Liver (tissue), 9 donors: Measurements from ENCODE around the gene SRSF3. TPM values are rescaled to one million over a fixed set of nuclear protein-coding genes. Genes with fewer than 3 reads are reported as not detected.

ENCODE experiments used
- DNase-seq: peaks from one replicate; pipeline ENCODE4 v3.0.0-alpha.2; 2017; ENCODE audit warnings: low spot score
- H3K27ac ChIP-seq, 2 donors: one replicate each; pipeline ENCODE4 v1.7.0; 2013; ENCODE audit warnings: inconsistent platforms in 2 of 2, low read length in 2 of 2, control low read depth in 1 of 2, low read depth in 1 of 2, mild to moderate bottlenecking in 1 of 2
- H3K27me3 ChIP-seq, 4 donors: one replicate each; pipeline versions ENCODE4 v1.6.1 to v1.7.0; 2013; ENCODE audit warnings: low read length in 3 of 4, inconsistent platforms in 1 of 4, mild to moderate bottlenecking in 1 of 4, moderate library complexity in 1 of 4; ENCODE audit not compliant: control insufficient read depth in 4 of 4, insufficient read depth in 4 of 4
- H3K36me3 ChIP-seq, 4 donors: one replicate each; pipeline versions ENCODE4 v1.6.1 to v1.7.0; 2013; ENCODE audit warnings: low read length in 3 of 4, mild to moderate bottlenecking in 3 of 4, low read depth in 1 of 4, moderate library complexity in 1 of 4; ENCODE audit not compliant: control insufficient read depth in 4 of 4, insufficient read depth in 3 of 4
- H3K4me1 ChIP-seq, 4 donors: one replicate each; pipeline versions ENCODE4 v1.6.1 to v1.7.0; 2013; ENCODE audit warnings: low read length in 3 of 4, mild to moderate bottlenecking in 3 of 4, moderate library complexity in 1 of 4; ENCODE audit not compliant: control insufficient read depth in 4 of 4, insufficient read depth in 4 of 4
- H3K4me3 ChIP-seq, 3 donors: one replicate each; pipeline versions ENCODE4 v1.6.1 to v1.7.0; 2013; ENCODE audit warnings: low read length in 3 of 3, control low read depth in 1 of 3, low read depth in 1 of 3, mild to moderate bottlenecking in 1 of 3
- H3K9ac ChIP-seq, 2 donors: one replicate each; pipeline ENCODE4 v1.7.0; 2013; ENCODE audit warnings: low read length in 2 of 2, mild to moderate bottlenecking in 2 of 2, moderate library complexity in 2 of 2, control low read depth in 1 of 2, low read depth in 1 of 2
- H3K9me3 ChIP-seq, 4 donors: one replicate each; pipeline versions ENCODE4 v1.6.1 to v1.7.0; 2013; ENCODE audit warnings: low read length in 3 of 4; ENCODE audit not compliant: control insufficient read depth in 4 of 4
- CTCF ChIP-seq: fragments of 150-350 bp; IDR thresholded peaks from 2 replicates; pipeline ENCODE4 v1.5.1; 2017; ENCODE audit warnings: improper control_type of control experiment, low read depth, low read length; ENCODE audit not compliant: missing input control
- EGR1 ChIP-seq, 2 donors: IDR thresholded peaks; 2 replicates each; pipeline ENCODE4 v1.6.1; 2016 to 2018; ENCODE audit warnings: antibody characterized with exemption in 2 of 2, low read depth in 2 of 2
- FOXA1 ChIP-seq: IDR thresholded peaks from 2 replicates; pipeline ENCODE4 v1.6.1; 2016; ENCODE audit warnings: antibody characterized with exemption
- FOXA2 ChIP-seq: IDR thresholded peaks from 2 replicates; pipeline ENCODE4 v1.6.1; 2016; ENCODE audit warnings: antibody characterized with exemption
- GABPA ChIP-seq, 2 donors: IDR thresholded peaks in 1 of 2; conservative IDR thresholded peaks in 1 of 2; 2 replicates each; pipeline ENCODE4 v1.6.1; 2016; ENCODE audit warnings: antibody characterized with exemption in 2 of 2, mild to moderate bottlenecking in 1 of 2, moderate library complexity in 1 of 2
- HNF4A ChIP-seq, 2 donors: conservative IDR thresholded peaks; 2 replicates each; pipeline ENCODE4 v1.6.1; 2016; ENCODE audit warnings: antibody characterized with exemption in 2 of 2, mild to moderate bottlenecking in 2 of 2
- HNF4G ChIP-seq: IDR thresholded peaks from 2 replicates; pipeline ENCODE4 v1.6.1; 2016; ENCODE audit warnings: antibody characterized with exemption
- JUND ChIP-seq, 2 donors: IDR thresholded peaks; 2 replicates each; pipeline ENCODE4 v1.6.1; 2016; ENCODE audit warnings: antibody characterized with exemption in 2 of 2
- MAX ChIP-seq: IDR thresholded peaks from 2 replicates; pipeline ENCODE4 v1.6.1; 2016; ENCODE audit warnings: antibody characterized with exemption
- NR2F2 ChIP-seq: IDR thresholded peaks from 2 replicates; pipeline ENCODE4 v1.6.1; 2016; ENCODE audit warnings: antibody characterized with exemption
- RAD21 ChIP-seq, 2 donors: IDR thresholded peaks; 2 replicates each; pipeline ENCODE4 v1.6.1; 2016; ENCODE audit warnings: antibody characterized with exemption in 2 of 2, mild to moderate bottlenecking in 2 of 2
- REST ChIP-seq: IDR thresholded peaks from 2 replicates; pipeline ENCODE4 v1.6.1; 2016; ENCODE audit warnings: antibody characterized with exemption, mild to moderate bottlenecking
- SP1 ChIP-seq: IDR thresholded peaks from 2 replicates; pipeline ENCODE4 v1.6.1; 2018; ENCODE audit warnings: antibody characterized with exemption, mild to moderate bottlenecking
- TAF1 ChIP-seq: conservative IDR thresholded peaks from 2 replicates; pipeline ENCODE4 v1.6.1; 2016; ENCODE audit warnings: antibody characterized with exemption, mild to moderate bottlenecking
- WGBS: extraction: QIAGEN DNeasy Blood & Tissue Kit; methylation state at CpG from one replicate; pipeline ENCODE4 v1.1.7; 2013; 5-methylcytosine and 5-hydroxymethylcytosine counted together
- polyA plus RNA-seq, 2 donors: library from polyadenylated mRNA; stranded (reverse) in 1 of 2; unstranded in 1 of 2; fragments of 200-250 nt in 1 of 2; fragments of >200 nt in 1 of 2; fragmentation: Nextera tagmentation in 1 of 2; extraction: Ambion mirVana in 1 of 2; gene quantifications; one replicate each; pipeline versions ENCODE4 v1.2.1 to v1.2.3, GENCODE V29; 2013 to 2015
- total RNA-seq, 2 donors: library from RNA; depleted of rRNA; stranded (reverse); fragments of >200 nt; gene quantifications; one replicate each; pipeline ENCODE4 v1.2.3, GENCODE V29; 2014
- TF ChIP-seq, protein P1 (sequence below): IDR thresholded peaks from 2 replicates; pipeline ENCODE4 v1.6.1; 2016; ENCODE audit warnings: antibody characterized with exemption
- TF ChIP-seq, protein P2 (sequence below): IDR thresholded peaks from 2 replicates; pipeline ENCODE4 v1.6.1; 2016; ENCODE audit warnings: antibody characterized with exemption
- donor health status: healthy.
- donor health status: healthy.
- donor health status: healthy.
- donor health status: healthy.
- donor health status: healthy.

The SRSF3 gene
- total and polyA plus RNA-seq, 4 donors, result 62.8 to 103 (median 101) TPM

DNA sequence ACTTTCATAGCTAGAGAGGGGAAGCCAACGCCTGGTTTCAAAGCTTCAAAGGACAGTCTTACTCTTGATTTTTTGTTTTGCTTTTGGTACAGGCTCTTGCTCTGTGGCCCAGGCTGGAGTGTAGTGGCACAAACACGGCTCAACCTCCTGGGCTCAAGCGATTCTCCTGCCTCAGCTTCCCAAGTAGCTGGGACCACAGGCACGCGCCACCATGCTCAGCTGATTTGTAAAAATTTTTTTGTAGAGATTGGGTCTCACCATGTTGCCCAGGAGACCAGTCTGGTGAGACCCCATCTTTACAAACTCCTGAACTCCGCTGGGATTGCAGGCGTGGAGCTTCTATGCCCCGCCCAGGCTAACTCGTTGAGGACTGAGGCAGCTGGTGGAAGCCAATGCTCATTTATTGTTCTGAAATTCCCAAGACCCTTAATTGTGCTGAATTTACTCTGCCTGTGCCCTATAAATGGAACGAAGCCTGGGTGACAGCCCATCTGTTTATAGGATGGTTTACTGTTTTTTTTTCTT is 18.0 kb downstream of the SRSF3 start:
- H3K36me3 ChIP-seq, result peaks cover 0 to 23% (median 10%) of the 10 kb centered on the region in 4 donors
- H3K9me3 ChIP-seq, result no peaks in the 10 kb centered on the region
- 95% methylated on average over 10 of the region's 10 CpGs for WGBS
- no peaks in the 10 kb centered on the region for H3K27me3 ChIP-seq
- H3K9ac ChIP-seq, result no peak overlapping the region
- TF ChIP-seq HNF4A (conservative IDR thresholded peaks at IDR 0.05), result no peak
- TF ChIP-seq HNF4G, result no peak
- TF ChIP-seq NR2F2, result no peak
- no peak for TF ChIP-seq FOXA1
- TF ChIP-seq FOXA2, result no peak
- TF ChIP-seq RAD21 (IDR thresholded peaks at IDR 0.05), result no peak
- TF ChIP-seq, protein P1, sequence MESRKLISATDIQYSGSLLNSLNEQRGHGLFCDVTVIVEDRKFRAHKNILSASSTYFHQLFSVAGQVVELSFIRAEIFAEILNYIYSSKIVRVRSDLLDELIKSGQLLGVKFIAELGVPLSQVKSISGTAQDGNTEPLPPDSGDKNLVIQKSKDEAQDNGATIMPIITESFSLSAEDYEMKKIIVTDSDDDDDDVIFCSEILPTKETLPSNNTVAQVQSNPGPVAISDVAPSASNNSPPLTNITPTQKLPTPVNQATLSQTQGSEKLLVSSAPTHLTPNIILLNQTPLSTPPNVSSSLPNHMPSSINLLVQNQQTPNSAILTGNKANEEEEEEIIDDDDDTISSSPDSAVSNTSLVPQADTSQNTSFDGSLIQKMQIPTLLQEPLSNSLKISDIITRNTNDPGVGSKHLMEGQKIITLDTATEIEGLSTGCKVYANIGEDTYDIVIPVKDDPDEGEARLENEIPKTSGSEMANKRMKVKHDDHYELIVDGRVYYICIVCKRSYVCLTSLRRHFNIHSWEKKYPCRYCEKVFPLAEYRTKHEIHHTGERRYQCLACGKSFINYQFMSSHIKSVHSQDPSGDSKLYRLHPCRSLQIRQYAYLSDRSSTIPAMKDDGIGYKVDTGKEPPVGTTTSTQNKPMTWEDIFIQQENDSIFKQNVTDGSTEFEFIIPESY, result no peak
- no peak for TF ChIP-seq CTCF
- no peak for TF ChIP-seq REST
- peaks cover 16 to 47% (median 35%) of the 10 kb centered on the region in 4 donors for H3K4me1 ChIP-seq
- H3K4me3 ChIP-seq, result no peak overlapping the region
- no peak for DNase-seq
- no peak overlapping the region for H3K27ac ChIP-seq

GRCh38 chr6:36613200-36613995 is 19.2 kb downstream of the SRSF3 start:
- Histone ChIP-seq H3K27me3 (no peaks in the 10 kb centered on the region), H3K9me3 (no peaks in the 10 kb centered on the region), H3K9ac (no peak overlapping the region), H3K4me3 (no peak overlapping the region), H3K36me3 (peaks cover 0 to 17% (median 10%) of the 10 kb centered on the region in 4 donors), H3K4me1 (peaks cover 8 to 40% (median 29%) of the 10 kb centered on the region in 4 donors), H3K27ac (no peak overlapping the region)
- DNase-seq, result no peak
- 93% methylated on average over 9 of the region's 9 CpGs for WGBS
- TF ChIP-seq RAD21 (IDR thresholded peaks at IDR 0.05) (no peak), TAF1 (no peak), EGR1 (IDR thresholded peaks at IDR 0.05; ENCODE audit: low read depth in 2 of 2) (no peak), REST (no peak), NR2F2 (no peak), FOXA2 (no peak), GABPA (IDR thresholded peaks at IDR 0.05 in 1 of 2, conservative IDR thresholded peaks at IDR 0.05 in 1 of 2) (no peak), MAX (no peak), SP1 (no peak), CTCF (no peak), JUND (IDR thresholded peaks at IDR 0.05) (no peak), FOXA1 (no peak)
- TF ChIP-seq, protein P2, sequence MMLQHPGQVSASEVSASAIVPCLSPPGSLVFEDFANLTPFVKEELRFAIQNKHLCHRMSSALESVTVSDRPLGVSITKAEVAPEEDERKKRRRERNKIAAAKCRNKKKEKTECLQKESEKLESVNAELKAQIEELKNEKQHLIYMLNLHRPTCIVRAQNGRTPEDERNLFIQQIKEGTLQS, result no peak
